Smooth muscle cell of the coronary artery (primary cell): ENCODE measurements around the gene RALA. TPM values are rescaled to one million over a fixed set of nuclear protein-coding genes. Genes with fewer than 3 reads are reported as not detected.

Source experiments
- total RNA-seq: library from RNA; depleted of rRNA; stranded (reverse); fragments of >200 nt; gene quantifications from 2 replicates; pipeline ENCODE4 v1.2.3, GENCODE V29; 2014; ENCODE audit warnings: low replicate concordance

Gene RALA, protein sequence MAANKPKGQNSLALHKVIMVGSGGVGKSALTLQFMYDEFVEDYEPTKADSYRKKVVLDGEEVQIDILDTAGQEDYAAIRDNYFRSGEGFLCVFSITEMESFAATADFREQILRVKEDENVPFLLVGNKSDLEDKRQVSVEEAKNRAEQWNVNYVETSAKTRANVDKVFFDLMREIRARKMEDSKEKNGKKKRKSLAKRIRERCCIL
- total RNA-seq = 65.2 and 133 TPM in 2 replicates

DNA sequence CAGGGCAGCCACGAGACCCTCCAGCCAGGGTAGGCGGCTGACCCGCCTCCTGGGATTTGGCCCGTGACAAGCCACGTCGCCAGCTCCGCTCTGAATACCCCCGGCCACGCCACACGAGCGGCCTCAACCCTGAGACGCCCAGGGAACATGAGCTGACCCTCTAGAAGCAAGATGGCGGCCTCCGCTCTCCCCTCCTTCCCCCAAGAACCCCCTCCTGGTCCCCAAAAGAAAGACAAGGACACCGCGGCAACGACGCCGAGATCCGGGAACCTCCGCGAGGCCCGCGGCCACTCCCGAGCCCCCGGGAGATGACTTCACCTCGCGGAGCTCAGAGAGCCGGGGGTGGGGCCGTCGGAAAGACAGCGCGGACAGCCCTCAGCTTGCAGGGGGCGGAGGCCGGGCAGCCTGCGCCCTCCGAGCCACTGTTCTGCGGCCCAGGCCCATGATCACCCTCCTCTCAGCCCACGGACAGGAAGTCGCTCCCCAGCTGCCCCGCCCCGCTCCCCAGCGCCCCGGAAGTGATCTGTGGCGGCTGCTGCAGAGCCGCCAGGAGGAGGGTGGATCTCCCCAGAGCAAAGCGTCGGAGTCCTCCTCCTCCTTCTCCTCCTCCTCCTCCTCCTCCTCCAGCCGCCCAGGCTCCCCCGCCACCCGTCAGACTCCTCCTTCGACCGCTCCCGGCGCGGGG lies at the start of gene RALA:
Gene RALA, plus strand, starts transcription at position 526 of the 685 bp plus-strand sequence. CDS start 63,096 bp downstream, outside the sequence.

Other genes starting within 250 kb of the RALA start
- gene YAE1, start 57.2 kb upstream of the RALA start, total RNA-seq = 32.2 and 72.5 TPM in 2 replicates